GM18505 (cell line): ENCODE data around the gene MTOR.
"Not testable (repeated sequence)": the region's sequence is repeated elsewhere in the genome, so short reads cannot be mapped to it uniquely, and the experiment has no call there.

Experiments used
- ATAC-seq: cut with Tn5 transposase; IDR thresholded peaks from one replicate; pipeline ENCODE4 v1.9.1; 2021; ENCODE audit not compliant: unreplicated experiment
- POLR2A ChIP-seq: IDR thresholded peaks from 4 replicates; pipeline ENCODE4 v1.6.1; 2011; ENCODE audit warnings: borderline replicate concordance; ENCODE audit not compliant: insufficient read depth, insufficient read length; ENCODE audit errors: extremely low read depth

Gene MTOR

GRCh38 chr1:11064942-11065341 lies 197.4 kb downstream of the MTOR start:
- ATAC-seq = no peak
- no peak for TF ChIP-seq POLR2A

- not testable (repeated sequence) for ATAC-seq
These were observed 198.3 kb downstream of the MTOR start for GRCh38 chr1:11063937-11064537.

- TF ChIP-seq POLR2A = peak; percentile 18
- ATAC-seq = no peak
These were observed 199.4 kb downstream of the MTOR start for GRCh38 chr1:11062965-11063401.

- no peak for TF ChIP-seq POLR2A
These were observed 200.5 kb downstream of the MTOR start for GRCh38 chr1:11061652-11062365.

GRCh38 chr1:11059968-11060830 lies 202.2 kb downstream of the MTOR start, which contains the start of gene SRM:
TSS of gene SRM (minus strand) at chr1:11060018. CDS start at chr1:11059943, 75 bp downstream.
- peak; percentile 87 for ATAC-seq

More at GRCh38 chr1:11061652-11062365, 200.5 kb downstream of the MTOR start:
- no peak for ATAC-seq

GRCh38 chr1:11059155-11059967 lies 203.0 kb downstream of the MTOR start:
- peak; percentile 19 for ATAC-seq
- TF ChIP-seq POLR2A = no peak

More at GRCh38 chr1:11059968-11060830, 202.2 kb downstream of the MTOR start, which contains the start of gene SRM:
- TF ChIP-seq POLR2A = peak; percentile 82

GRCh38 chr1:11058595-11059154 lies 203.7 kb downstream of the MTOR start:
- no peak for ATAC-seq
- no peak for TF ChIP-seq POLR2A

GRCh38 chr1:11058026-11058425 lies 204.3 kb downstream of the MTOR start:
- TF ChIP-seq POLR2A = no peak
- ATAC-seq = no peak

GRCh38 chr1:11057477-11057876 lies 204.9 kb downstream of the MTOR start:
- no peak for TF ChIP-seq POLR2A
- ATAC-seq = no peak
